K562 (cell line): ENCODE measurements around the gene THSD8. TPM values are rescaled to one million over a fixed set of nuclear protein-coding genes. Genes with fewer than 3 reads are reported as not detected.

Experiments used
- ATAC-seq: fragments of 200-7000 bp; cut with Tn5 transposase; 3 replicates; pipeline ENCODE4 v1.9.1; 2020; ENCODE audit warnings: moderate library complexity
- BruUV-seq: library from RNA; stranded (reverse); fragments of 400-500 nt; replicated peaks from 2 replicates; lab custom pipeline; 2021; lab: Mats Ljungman, UMichigan
- CTCF ChIA-PET: fragments of 300-600 bp; formaldehyde crosslinking; extraction: SDS; loops from one replicate; lab custom pipeline; 2021; ENCODE audit warnings: low intra/inter-chr PET ratio; lab: Yijun Ruan, JAX
- POLR2A ChIA-PET: fragments of 300-600, 350-650 bp; sonication (Branson Sonifier 250); formaldehyde crosslinking; extraction: SDS; loops from one replicate; lab custom pipeline; 2021; ENCODE audit warnings: antibody characterized with exemption, inconsistent platforms; lab: Yijun Ruan, JAX
- DNase-seq, 4 experiments: peaks; one replicate each; pipeline versions ENCODE4 v3.0.0 to v3.0.0-alpha.2; 2011 to 2018; ENCODE audit warnings: low spot score in 3 of 4, mixed read lengths in 3 of 4; ENCODE audit errors: extremely low read depth in 1 of 4
- FAIRE-seq: peaks from 2 replicates; lab custom pipeline; 2011; peaks lifted over from hg19 to GRCh38; lab: Jason Lieb, UNC
- H2AFZ ChIP-seq: 2 replicates; pipeline ENCODE4 v1.6.0; 2011; ENCODE audit warnings: low read depth, low read length, control low read depth, inconsistent platforms
- H3K27ac ChIP-seq: fragments of 200-600 bp; 3 replicates; pipeline ENCODE4 v1.8.0; 2011; ENCODE audit warnings: low read depth, mild to moderate bottlenecking, control low read depth, inconsistent platforms, low read length, moderate library complexity, mixed read lengths; ENCODE audit errors: extremely low read depth
- H3K27me3 ChIP-seq, 2 experiments: fragments of 300-600 bp in 1 of 2; 2 replicates in 1 of 2; 3 replicates in 1 of 2; pipeline versions ENCODE4 v1.6.0 to v1.8.0; 2011; ENCODE audit warnings: inconsistent platforms in 2 of 2, low read length in 2 of 2, mild to moderate bottlenecking in 1 of 2, mixed read lengths in 1 of 2, moderate library complexity in 1 of 2; ENCODE audit not compliant: control insufficient read depth in 2 of 2, insufficient read depth in 2 of 2
- H3K36me3 ChIP-seq: fragments of 300-600 bp; 3 replicates; pipeline ENCODE4 v1.8.0; 2011; ENCODE audit warnings: mild to moderate bottlenecking, low read length, inconsistent platforms; ENCODE audit not compliant: control insufficient read depth, insufficient read depth
- H3K4me1 ChIP-seq, 2 experiments: fragments of 200-600 bp in 1 of 2; replicated peaks in 1 of 2; 2 replicates in 1 of 2; 3 replicates in 1 of 2; pipeline versions ENCODE4 v1.5.1 to v1.8.0; 2011; ENCODE audit warnings: inconsistent platforms in 2 of 2, low read length in 2 of 2, mild to moderate bottlenecking in 1 of 2, mixed read lengths in 1 of 2, moderate library complexity in 1 of 2; ENCODE audit not compliant: control insufficient read depth in 2 of 2, insufficient read depth in 2 of 2
- H3K4me2 ChIP-seq: 2 replicates; pipeline ENCODE4 v1.6.1; 2011; ENCODE audit warnings: low read length, control low read depth, inconsistent platforms, mixed read lengths; ENCODE audit not compliant: insufficient read depth
- H3K4me3 ChIP-seq: fragments of 200-600 bp; sonication (generic), shearing (Covaris generic); 2 replicates; pipeline ENCODE4 v1.5.1; 2016; ENCODE audit warnings: control low read depth, inconsistent platforms
- H3K79me2 ChIP-seq: fragments of 200-600 bp; 3 replicates; pipeline ENCODE4 v1.8.0; 2011; ENCODE audit warnings: low read length, inconsistent platforms; ENCODE audit not compliant: control insufficient read depth, insufficient read depth
- H3K9ac ChIP-seq, 2 experiments: 2 replicates each; pipeline versions ENCODE4 v1.6.0 to v1.6.1; 2011; ENCODE audit warnings: low read depth in 2 of 2, low read length in 2 of 2, control low read depth in 1 of 2, inconsistent platforms in 1 of 2, mild to moderate bottlenecking in 1 of 2, mixed read lengths in 1 of 2; ENCODE audit not compliant: insufficient read depth in 1 of 2
- H3K9me1 ChIP-seq: one replicate; pipeline ENCODE4 v1.6.0; 2011; ENCODE audit warnings: inconsistent platforms, mild to moderate bottlenecking, low read length, moderate library complexity; ENCODE audit not compliant: control insufficient read depth, insufficient read depth
- H3K9me3 ChIP-seq: replicated peaks from 2 replicates; pipeline ENCODE4 v1.5.1; 2011; ENCODE audit warnings: low read depth, low read length, inconsistent platforms; ENCODE audit not compliant: control insufficient read depth, insufficient read depth
- H4K20me1 ChIP-seq: replicated peaks from 2 replicates; pipeline ENCODE4 v1.6.1; 2011; ENCODE audit warnings: low read length, inconsistent platforms, mixed read lengths; ENCODE audit not compliant: control insufficient read depth, insufficient read depth
- BMI1 ChIP-seq: fragments of 150-350 bp; IDR thresholded peaks from 2 replicates; pipeline ENCODE4 v1.6.1; 2014; ENCODE audit warnings: low read length
- BRCA1 ChIP-seq, 2 experiments: fragments of 450-650 bp in 1 of 2; sonication (generic) in 1 of 2; formaldehyde crosslinking in 1 of 2; IDR thresholded peaks; 2 replicates each; pipeline versions ENCODE4 v1.5.0 to v1.6.1; 2017 to 2020; ENCODE audit warnings: mild to moderate bottlenecking in 1 of 2, missing genetic modification reagents in 1 of 2
- CBX1 ChIP-seq: sonication (generic); IDR thresholded peaks from 2 replicates; pipeline ENCODE4 v1.6.1; 2016; ENCODE audit warnings: antibody characterized with exemption, low read depth, mild to moderate bottlenecking
- CEBPG ChIP-seq, 3 experiments: fragments of 200-800 bp in 1 of 3; sonication (Bioruptor generic) in 1 of 3; sonication (generic) in 1 of 3; formaldehyde crosslinking in 1 of 3; IDR thresholded peaks in 2 of 3; conservative IDR thresholded peaks in 1 of 3; 2 replicates each; pipeline versions ENCODE4 v1.6.1 to v1.8.0; 2016 to 2022; ENCODE audit warnings: missing compliant biosample characterization in 2 of 3, missing genetic modification characterization in 2 of 3, mild to moderate bottlenecking in 1 of 3, missing genetic modification reagents in 1 of 3
- FOSL1 ChIP-seq: fragments of 200-800 bp; sonication (Bioruptor generic); conservative IDR thresholded peaks from 2 replicates; pipeline ENCODE4 v1.6.1; 2016; ENCODE audit warnings: missing genetic modification characterization, missing compliant biosample characterization
- MTA3 ChIP-seq: fragments of 450-650 bp; formaldehyde crosslinking; IDR thresholded peaks from 2 replicates; pipeline ENCODE4 v1.6.1; 2017; ENCODE audit warnings: mild to moderate bottlenecking, borderline replicate concordance
- PTRF ChIP-seq: fragments of 450-650 bp; IDR thresholded peaks from 2 replicates; pipeline ENCODE4 v1.6.1; 2016; ENCODE audit warnings: mild to moderate bottlenecking, missing genetic modification characterization, missing compliant biosample characterization
- RHOXF2B ChIP-seq: fragments of 250-450 bp; sonication (Bioruptor Pico); conservative IDR thresholded peaks from 2 replicates; pipeline ENCODE4 v1.5.1; 2021
- SIN3A ChIP-seq, 2 experiments: fragments of 150-350 bp in 1 of 2; IDR thresholded peaks; 2 replicates each; pipeline ENCODE4 v1.6.1; 2011 to 2016; ENCODE audit warnings: borderline replicate concordance in 2 of 2, low read depth in 2 of 2, low read length in 2 of 2, mild to moderate bottlenecking in 2 of 2, moderate library complexity in 2 of 2; ENCODE audit not compliant: control insufficient read depth in 1 of 2
- SMARCA5 ChIP-seq: fragments of 450-650 bp; IDR thresholded peaks from 2 replicates; pipeline ENCODE4 v1.6.1; 2016
- SOX6 ChIP-seq: fragments of 450-650 bp; IDR thresholded peaks from 2 replicates; pipeline ENCODE4 v1.6.1; 2014; ENCODE audit warnings: mild to moderate bottlenecking
- SRSF9 ChIP-seq: fragments of 200-400 bp; formaldehyde crosslinking; IDR thresholded peaks from 2 replicates; pipeline ENCODE4 v1.6.1; 2017; ENCODE audit warnings: low read depth, low read length, borderline replicate concordance
- TARDBP ChIP-seq: fragments of 450-650 bp; IDR thresholded peaks from 2 replicates; pipeline ENCODE4 v1.6.1; 2016
- ZFP1 ChIP-seq: fragments of 450-650 bp; formaldehyde crosslinking; IDR thresholded peaks from 2 replicates; pipeline ENCODE4 v1.4.0; 2020; ENCODE audit warnings: mild to moderate bottlenecking, mixed read lengths
- WGBS: fragments of 100-300 bp; shearing (Covaris generic); methylation state at CpG from one replicate; pipeline ENCODE4 v1.1.6; 2016; ENCODE audit warnings: low coverage, mixed read lengths; ENCODE audit not compliant: insufficient coverage; ENCODE audit errors: missing lambda C conversion rate; 5-methylcytosine and 5-hydroxymethylcytosine counted together
- in situ Hi-C: fragments of 300-500 bp; cut with MboI; formaldehyde crosslinking; loops from 4 replicates; pipeline ENCODE4 v1.15.0; 2018; ENCODE audit warnings: inconsistent platforms, mixed read lengths
- intact Hi-C: fragments of 100-400 bp; cut with micrococcal nuclease; formaldehyde crosslinking; loops from 2 replicates; pipeline ENCODE4 v1.14.2; 2022
- polyA plus RNA-seq, 8 experiments: library from polyadenylated mRNA; depleted of rRNA in 4 of 8; stranded (reverse) in 5 of 8; unstranded in 3 of 8; fragments of >200 nt; fragmentation: Nextera tagmentation in 2 of 8; fragmentation: Illumina TruSeq in 1 of 8; extraction: Ambion mirVana in 2 of 8; extraction: Trizol in 1 of 8; gene quantifications; 2 replicates each; pipeline versions ENCODE4 v1.2.1 to v1.2.3, GENCODE V29; 2011 to 2014; ENCODE audit warnings: inconsistent platforms in 1 of 8, missing spikeins in 1 of 8
- total RNA-seq, 7 experiments: library from RNA; depleted of rRNA in 6 of 7; stranded (reverse); fragments of >200 nt in 6 of 7; fragmentation: Illumina TruSeq in 2 of 7; extraction: Trizol in 2 of 7; gene quantifications; 2 replicates each; pipeline versions ENCODE4 v1.2.1 to v1.2.3, GENCODE V29; 2011 to 2021; ENCODE audit warnings: low replicate concordance in 1 of 7
- TF ChIP-seq, protein P1 (sequence below): sonication (generic); formaldehyde crosslinking; IDR thresholded peaks from 2 replicates; pipeline ENCODE4 v1.8.0; 2022; ENCODE audit warnings: mild to moderate bottlenecking, missing genetic modification reagents, borderline replicate concordance
- TF ChIP-seq, protein P2 (sequence below): fragments of 450-650 bp; formaldehyde crosslinking; IDR thresholded peaks from 2 replicates; pipeline ENCODE4 v1.4.0; 2020; ENCODE audit warnings: mild to moderate bottlenecking, mixed read lengths
- TF ChIP-seq, protein P3 (sequence below): sonication (generic); formaldehyde crosslinking; IDR thresholded peaks from 2 replicates; pipeline ENCODE4 v1.8.0; 2022; ENCODE audit warnings: missing genetic modification reagents, mild to moderate bottlenecking, moderate library complexity, borderline replicate concordance

THSD8 gene
- total and polyA plus RNA-seq, 9 of the 15 experiments (the other 6 are each of a cell fraction or from before 2014, with no cell fraction given) = 8.4 to 42.4 (median 19.9) TPM; not detected in 2

DNA sequence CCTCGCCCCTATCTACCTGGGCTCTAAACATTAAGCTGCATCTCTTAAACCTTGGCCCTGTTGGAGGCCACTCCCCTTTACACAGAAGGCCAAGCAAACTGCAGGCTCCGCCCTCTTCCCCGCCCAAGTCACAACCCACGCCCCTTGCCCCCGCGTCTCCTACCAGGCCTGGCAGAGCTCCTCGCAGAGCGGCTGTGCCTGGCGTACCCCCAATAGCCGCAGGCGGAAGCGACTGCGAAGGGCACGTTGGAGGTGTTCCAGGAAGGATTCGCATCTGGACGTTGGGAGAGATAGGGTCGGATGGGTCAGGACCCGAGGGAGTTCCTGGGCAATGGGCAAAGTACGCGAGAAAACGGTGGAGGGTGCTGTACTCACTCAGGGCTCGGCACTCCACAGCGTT lies 26.6 kb downstream of the THSD8 start (continued):
- TF ChIP-seq SIN3A (IDR thresholded peaks at IDR 0.05; ENCODE audit: borderline replicate concordance in 2 of 2, control insufficient read depth in 1 of 2, low read depth in 2 of 2, low read length in 2 of 2) (no peak), CEBPG (CRISPR knock-in tag; IDR thresholded peaks at IDR 0.05) (no peak), CEBPG (tag; conservative IDR thresholded peaks at IDR 0.05 in 1 of 2, IDR thresholded peaks at IDR 0.05 in 1 of 2) (no peak)
- TF ChIP-seq, protein P1, sequence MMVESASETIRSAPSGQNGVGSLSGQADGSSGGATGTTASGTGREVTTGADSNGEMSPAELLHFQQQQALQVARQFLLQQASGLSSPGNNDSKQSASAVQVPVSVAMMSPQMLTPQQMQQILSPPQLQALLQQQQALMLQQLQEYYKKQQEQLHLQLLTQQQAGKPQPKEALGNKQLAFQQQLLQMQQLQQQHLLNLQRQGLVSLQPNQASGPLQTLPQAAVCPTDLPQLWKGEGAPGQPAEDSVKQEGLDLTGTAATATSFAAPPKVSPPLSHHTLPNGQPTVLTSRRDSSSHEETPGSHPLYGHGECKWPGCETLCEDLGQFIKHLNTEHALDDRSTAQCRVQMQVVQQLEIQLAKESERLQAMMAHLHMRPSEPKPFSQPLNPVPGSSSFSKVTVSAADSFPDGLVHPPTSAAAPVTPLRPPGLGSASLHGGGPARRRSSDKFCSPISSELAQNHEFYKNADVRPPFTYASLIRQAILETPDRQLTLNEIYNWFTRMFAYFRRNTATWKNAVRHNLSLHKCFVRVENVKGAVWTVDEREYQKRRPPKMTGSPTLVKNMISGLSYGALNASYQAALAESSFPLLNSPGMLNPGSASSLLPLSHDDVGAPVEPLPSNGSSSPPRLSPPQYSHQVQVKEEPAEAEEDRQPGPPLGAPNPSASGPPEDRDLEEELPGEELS (CRISPR knock-in tag) = no peak
- TF ChIP-seq, all 486 proteins: peak for 3

DNA sequence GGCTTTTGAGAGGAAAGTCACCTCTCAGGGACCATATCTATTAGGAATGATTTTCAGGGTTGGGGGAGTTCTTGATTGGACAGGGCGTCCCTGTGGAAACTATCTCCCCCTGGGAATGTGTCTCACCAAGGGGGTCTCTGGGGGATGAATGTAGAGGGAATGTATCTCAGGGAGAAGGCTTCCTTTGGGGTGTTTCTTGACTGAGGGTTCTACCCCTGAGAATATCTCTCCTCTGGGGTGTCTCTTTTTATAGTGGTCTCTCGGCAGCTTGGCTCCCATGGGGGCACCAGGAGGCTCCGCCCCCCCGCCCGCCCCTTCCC lies 31.5 kb downstream of the THSD8 start:
- intact Hi-C loops = no loop called here
- H3K9ac ChIP-seq = peak overlapping the region in 1 of 2 experiments; percentile 18; a peak in 1 of 4 replicates
- no peaks in the 10 kb centered on the region for H3K79me2 ChIP-seq
- CTCF ChIA-PET = no interaction called here
- no TSS peak for BruUV-seq
- peaks cover 27 to 57% of the 10 kb centered on the region in 2 experiments for H3K4me1 ChIP-seq
- H4K20me1 ChIP-seq = peaks cover 14% of the 10 kb centered on the region
- TF ChIP-seq SRSF9 = no peak
- TF ChIP-seq PTRF (tag) = no peak
- TF ChIP-seq MTA3 = no peak
- TF ChIP-seq FOSL1 = no peak
- TF ChIP-seq, protein P2, sequence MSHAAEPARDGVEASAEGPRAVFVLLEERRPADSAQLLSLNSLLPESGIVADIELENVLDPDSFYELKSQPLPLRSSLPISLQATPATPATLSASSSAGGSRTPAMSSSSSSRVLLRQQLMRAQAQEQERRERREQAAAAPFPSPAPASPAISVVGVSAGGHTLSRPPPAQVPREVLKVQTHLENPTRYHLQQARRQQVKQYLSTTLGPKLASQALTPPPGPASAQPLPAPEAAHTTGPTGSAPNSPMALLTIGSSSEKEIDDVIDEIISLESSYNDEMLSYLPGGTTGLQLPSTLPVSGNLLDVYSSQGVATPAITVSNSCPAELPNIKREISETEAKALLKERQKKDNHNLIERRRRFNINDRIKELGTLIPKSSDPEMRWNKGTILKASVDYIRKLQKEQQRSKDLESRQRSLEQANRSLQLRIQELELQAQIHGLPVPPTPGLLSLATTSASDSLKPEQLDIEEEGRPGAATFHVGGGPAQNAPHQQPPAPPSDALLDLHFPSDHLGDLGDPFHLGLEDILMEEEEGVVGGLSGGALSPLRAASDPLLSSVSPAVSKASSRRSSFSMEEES (CRISPR knock-in tag) = no peak
- TF ChIP-seq RHOXF2B (CRISPR knock-in tag) = no peak
- no peak for TF ChIP-seq SMARCA5
- no peak for TF ChIP-seq BRCA1 (IDR thresholded peaks at IDR 0.05)
- no peak for TF ChIP-seq BRCA1 (CRISPR knock-in tag; IDR thresholded peaks at IDR 0.05)
- no peak for TF ChIP-seq ZFP1 (CRISPR knock-in tag)
- no peak for TF ChIP-seq SOX6
- TF ChIP-seq, protein P3, sequence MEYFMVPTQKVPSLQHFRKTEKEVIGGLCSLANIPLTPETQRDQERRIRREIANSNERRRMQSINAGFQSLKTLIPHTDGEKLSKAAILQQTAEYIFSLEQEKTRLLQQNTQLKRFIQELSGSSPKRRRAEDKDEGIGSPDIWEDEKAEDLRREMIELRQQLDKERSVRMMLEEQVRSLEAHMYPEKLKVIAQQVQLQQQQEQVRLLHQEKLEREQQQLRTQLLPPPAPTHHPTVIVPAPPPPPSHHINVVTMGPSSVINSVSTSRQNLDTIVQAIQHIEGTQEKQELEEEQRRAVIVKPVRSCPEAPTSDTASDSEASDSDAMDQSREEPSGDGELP = no peak
- TF ChIP-seq TARDBP = no peak
- TF ChIP-seq BMI1 = no peak
- TF ChIP-seq CBX1 = no peak
- TF ChIP-seq, all 486 proteins: peak for 0
- ATAC-seq (no peak), FAIRE-seq (no peak), DNase-seq (no peak)
- H2AFZ ChIP-seq = no peak overlapping the region; the same call in 1 of the 2 replicates
- no peaks in the 10 kb centered on the region for H3K36me3 ChIP-seq
- peak overlapping the region; percentile 85 for H3K4me2 ChIP-seq
- no peaks in the 10 kb centered on the region for H3K9me1 ChIP-seq
- no peak overlapping the region for H3K27ac ChIP-seq
- in situ Hi-C loops = no loop called here
- no peaks in the 10 kb centered on the region for H3K27me3 ChIP-seq
- POLR2A ChIA-PET = no interaction called here
- no peaks in the 10 kb centered on the region for H3K9me3 ChIP-seq
- H3K4me3 ChIP-seq = no peak overlapping the region
- WGBS = 0% methylated on average over 2 of the region's 5 CpGs
